CD14-positive monocyte (primary cell): ENCODE measurements around the gene TFPI. TPM values are rescaled to one million over a fixed set of nuclear protein-coding genes. Genes with fewer than 3 reads are reported as not detected.

Source experiments
- DNase-seq, 3 donors: peaks; one replicate each; pipeline ENCODE4 v3.0.0-alpha.2; 2011 to 2022
- H2AFZ ChIP-seq: 2 replicates; pipeline ENCODE4 v1.6.0; 2012; ENCODE audit warnings: mild to moderate bottlenecking, low read depth, low read length, inconsistent platforms; ENCODE audit not compliant: insufficient read depth, poor library complexity, severe bottlenecking
- H3K27ac ChIP-seq, 2 donors: 1 replicate in 1 of 2; 2 replicates in 1 of 2; pipeline ENCODE4 v1.5.1; 2012 to 2013; ENCODE audit warnings: low read length in 2 of 2, control low read depth in 1 of 2, inconsistent platforms in 1 of 2, low read depth in 1 of 2, mild to moderate bottlenecking in 1 of 2
- H3K27me3 ChIP-seq, 2 donors: one replicate each; pipeline versions ENCODE4 v1.6.0 to v1.6.1; 2011 to 2013; ENCODE audit warnings: low read length in 2 of 2; ENCODE audit not compliant: control insufficient read depth in 2 of 2, insufficient read depth in 2 of 2
- H3K36me3 ChIP-seq, 2 donors: replicated peaks in 1 of 2; 1 replicate in 1 of 2; 2 replicates in 1 of 2; pipeline versions ENCODE4 v1.5.1 to v1.6.1; 2012 to 2013; ENCODE audit warnings: low read length in 2 of 2, control low read depth in 1 of 2, inconsistent platforms in 1 of 2, mild to moderate bottlenecking in 1 of 2; ENCODE audit not compliant: insufficient read depth in 2 of 2, control insufficient read depth in 1 of 2
- H3K4me1 ChIP-seq, 2 donors: 1 replicate in 1 of 2; 2 replicates in 1 of 2; pipeline versions ENCODE4 v1.5.1 to v1.6.1; 2012 to 2013; ENCODE audit warnings: low read length in 2 of 2, control low read depth in 1 of 2, inconsistent platforms in 1 of 2, mild to moderate bottlenecking in 1 of 2, moderate library complexity in 1 of 2; ENCODE audit not compliant: insufficient read depth in 2 of 2, control insufficient read depth in 1 of 2
- H3K4me2 ChIP-seq: replicated peaks from 2 replicates; pipeline ENCODE3; 2012; ENCODE audit warnings: low read length, moderate library complexity, mild to moderate bottlenecking; ENCODE audit not compliant: poor library complexity, severe bottlenecking; ENCODE audit errors: extremely low read depth
- H3K4me3 ChIP-seq, 3 experiments: fragments of 200-600 bp in 1 of 3; sonication (generic) in 1 of 3; replicated peaks in 1 of 3; 1 replicate in 2 of 3; 2 replicates in 1 of 3; pipeline ENCODE4 v1.5.1; 2011 to 2013; ENCODE audit warnings: low read length in 3 of 3, mild to moderate bottlenecking in 3 of 3, control low read depth in 2 of 3, low read depth in 2 of 3, inconsistent platforms in 1 of 3, moderate library complexity in 1 of 3
- H3K79me2 ChIP-seq: 2 replicates; pipeline ENCODE4 v1.6.0; 2012; ENCODE audit warnings: mild to moderate bottlenecking, control low read depth, inconsistent platforms, low read length, moderate library complexity; ENCODE audit not compliant: insufficient read depth
- H3K9ac ChIP-seq: 2 replicates; pipeline ENCODE4 v1.6.0; 2017; ENCODE audit warnings: low read length, mild to moderate bottlenecking; ENCODE audit not compliant: insufficient read depth, poor library complexity, severe bottlenecking
- H3K9me3 ChIP-seq, 2 donors: replicated peaks in 1 of 2; 1 replicate in 1 of 2; 2 replicates in 1 of 2; pipeline versions ENCODE4 v1.5.1 to v1.6.1; 2012 to 2013; ENCODE audit warnings: low read length in 2 of 2, control low read depth in 1 of 2; ENCODE audit not compliant: control insufficient read depth in 1 of 2, insufficient read depth in 1 of 2
- H4K20me1 ChIP-seq: 2 replicates; pipeline ENCODE4 v1.6.0; 2012; ENCODE audit warnings: mild to moderate bottlenecking, low read length, control low read depth, moderate library complexity; ENCODE audit not compliant: insufficient read depth
- H3K27ac Mint-ChIP-seq, 7 donors: one replicate each; pipeline ENCODE4 v1.8.0; 2020; ENCODE audit warnings: mild to moderate bottlenecking in 7 of 7, mixed read lengths in 7 of 7, moderate library complexity in 6 of 7, inconsistent platforms in 2 of 7
- H3K27me3 Mint-ChIP-seq, 3 donors: one replicate each; pipeline ENCODE4 v1.8.0; 2021 to 2022; ENCODE audit warnings: low read depth in 3 of 3, mild to moderate bottlenecking in 3 of 3, mixed read lengths in 3 of 3, moderate library complexity in 3 of 3, inconsistent platforms in 1 of 3
- H3K36me3 Mint-ChIP-seq, 2 donors: one replicate each; pipeline ENCODE4 v1.8.0; 2020; ENCODE audit warnings: mixed read lengths in 2 of 2, inconsistent platforms in 1 of 2, mild to moderate bottlenecking in 1 of 2
- H3K4me1 Mint-ChIP-seq: one replicate; pipeline ENCODE4 v1.8.0; 2020; ENCODE audit warnings: mild to moderate bottlenecking, mixed read lengths
- H3K4me3 Mint-ChIP-seq, 2 donors: one replicate each; pipeline ENCODE4 v1.8.0; 2020; ENCODE audit warnings: mild to moderate bottlenecking in 2 of 2, mixed read lengths in 2 of 2, moderate library complexity in 1 of 2
- H3K9me3 Mint-ChIP-seq, 7 donors: one replicate each; pipeline ENCODE4 v1.8.0; 2020 to 2022; ENCODE audit warnings: mixed read lengths in 7 of 7, mild to moderate bottlenecking in 6 of 7, moderate library complexity in 6 of 7, inconsistent platforms in 2 of 7
- CTCF ChIP-seq: fragments of 200-600 bp; IDR thresholded peaks from one replicate; pipeline ENCODE4 v1.8.0; 2022; ENCODE audit warnings: antibody characterized with exemption, mild to moderate bottlenecking
- WGBS: methylation state at CpG from one replicate; pipeline ENCODE4 v1.1.5; 2013; ENCODE audit warnings: missing lambda C conversion rate; ENCODE audit not compliant: insufficient coverage; 5-methylcytosine and 5-hydroxymethylcytosine counted together
- intact Hi-C, 2 donors: fragments of 100-400 bp; cut with micrococcal nuclease; formaldehyde crosslinking; loops; one replicate each; pipeline versions ENCODE4 v1.15.0 to v1.15.1; 2023
- polyA plus RNA-seq, 3 donors: library from polyadenylated mRNA; depleted of rRNA in 1 of 3; unstranded in 2 of 3; stranded (reverse) in 1 of 3; fragments of 300-500 nt in 2 of 3; fragments of >200 nt in 1 of 3; fragmentation: Illumina TruSeq in 2 of 3; gene quantifications; 1 replicate in 2 of 3; 2 replicates in 1 of 3; pipeline ENCODE4 v1.2.3, GENCODE V29; 2012 to 2021

TFPI gene
- polyA plus RNA-seq, 3 donors, result 0.46 TPM; not detected in 2

- Mint-ChIP-seq H3K27me3 (no peaks in the 10 kb centered on the region), H3K9me3 (no peaks in the 10 kb centered on the region), H3K4me3 (no peak overlapping the region), H3K4me1 (peaks cover 7% of the 10 kb centered on the region), H3K36me3 (no peaks in the 10 kb centered on the region), H3K27ac (peak overlapping the region in 4 of 7 donors; percentile 26 to 69 (median 56))
- Histone ChIP-seq H3K27ac (no peak overlapping the region), H3K9ac (no peak overlapping the region), H3K27me3 (no peaks in the 10 kb centered on the region), H3K4me2 (no peak overlapping the region), H3K36me3 (no peaks in the 10 kb centered on the region), H2AFZ (no peak overlapping the region), H3K9me3 (no peaks in the 10 kb centered on the region), H3K4me3 (no peak overlapping the region), H3K4me1 (no peaks in the 10 kb centered on the region), H4K20me1 (no peaks in the 10 kb centered on the region), H3K79me2 (no peaks in the 10 kb centered on the region)
- TF ChIP-seq CTCF, result no peak
- DNase-seq, result no peak
- no CpG with 5 or more reads among the region's 1 CpG for WGBS
- intact Hi-C loops, result no loop called here
These were observed 7.4 kb downstream of the TFPI start for GRCh38 chr2:187546762-187547333.

- Histone ChIP-seq H3K4me1 (no peaks in the 10 kb centered on the region), H3K36me3 (no peaks in the 10 kb centered on the region), H3K79me2 (no peaks in the 10 kb centered on the region), H4K20me1 (no peaks in the 10 kb centered on the region), H3K9me3 (no peaks in the 10 kb centered on the region), H3K4me2 (no peak overlapping the region), H3K27me3 (no peaks in the 10 kb centered on the region), H3K9ac (no peak overlapping the region), H3K4me3 (no peak overlapping the region), H3K27ac (no peak overlapping the region), H2AFZ (no peak overlapping the region)
- Mint-ChIP-seq H3K36me3 (no peaks in the 10 kb centered on the region), H3K9me3 (no peaks in the 10 kb centered on the region), H3K4me3 (no peak overlapping the region), H3K27ac (no peak overlapping the region), H3K27me3 (no peaks in the 10 kb centered on the region), H3K4me1 (peaks cover 10% of the 10 kb centered on the region)
- WGBS, result no CpG with 5 or more reads among the region's 1 CpG
- intact Hi-C loops, result no loop called here
- no peak for DNase-seq
- TF ChIP-seq CTCF, result no peak
These were observed 8.9 kb downstream of the TFPI start for GRCh38 chr2:187545238-187545751.
